GM12864 (cell line): ENCODE results near the gene MITF.

ENCODE experiments used
- DNase-seq: peaks from one replicate; pipeline ENCODE4 v3.0.0-alpha.2; 2011; ENCODE audit warnings: low read depth
- H3K4me3 ChIP-seq: 2 replicates; pipeline ENCODE4 v1.5.1; 2011; ENCODE audit warnings: mild to moderate bottlenecking, low read depth, low read length, control low read depth
- TF ChIP-seq, protein P1 (sequence below): IDR thresholded peaks from 2 replicates; pipeline ENCODE4 v1.5.1; 2011; ENCODE audit warnings: low read depth, mild to moderate bottlenecking, moderate library complexity, low read length, control low read depth, inconsistent platforms; ENCODE audit errors: missing control alignments

Gene MITF

GRCh38 chr3:69828817-69829216, 89.6 kb downstream of the MITF start:
- no peak overlapping the region for H3K4me3 ChIP-seq
- no peak for DNase-seq
- TF ChIP-seq, protein P1, sequence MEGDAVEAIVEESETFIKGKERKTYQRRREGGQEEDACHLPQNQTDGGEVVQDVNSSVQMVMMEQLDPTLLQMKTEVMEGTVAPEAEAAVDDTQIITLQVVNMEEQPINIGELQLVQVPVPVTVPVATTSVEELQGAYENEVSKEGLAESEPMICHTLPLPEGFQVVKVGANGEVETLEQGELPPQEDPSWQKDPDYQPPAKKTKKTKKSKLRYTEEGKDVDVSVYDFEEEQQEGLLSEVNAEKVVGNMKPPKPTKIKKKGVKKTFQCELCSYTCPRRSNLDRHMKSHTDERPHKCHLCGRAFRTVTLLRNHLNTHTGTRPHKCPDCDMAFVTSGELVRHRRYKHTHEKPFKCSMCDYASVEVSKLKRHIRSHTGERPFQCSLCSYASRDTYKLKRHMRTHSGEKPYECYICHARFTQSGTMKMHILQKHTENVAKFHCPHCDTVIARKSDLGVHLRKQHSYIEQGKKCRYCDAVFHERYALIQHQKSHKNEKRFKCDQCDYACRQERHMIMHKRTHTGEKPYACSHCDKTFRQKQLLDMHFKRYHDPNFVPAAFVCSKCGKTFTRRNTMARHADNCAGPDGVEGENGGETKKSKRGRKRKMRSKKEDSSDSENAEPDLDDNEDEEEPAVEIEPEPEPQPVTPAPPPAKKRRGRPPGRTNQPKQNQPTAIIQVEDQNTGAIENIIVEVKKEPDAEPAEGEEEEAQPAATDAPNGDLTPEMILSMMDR = no peak

- H3K4me3 ChIP-seq = no peak overlapping the region
- no peak for DNase-seq
- TF ChIP-seq, protein P1 = no peak
Observed at GRCh38 chr3:69830147-69830546, 90.9 kb downstream of the MITF start.

DNA sequence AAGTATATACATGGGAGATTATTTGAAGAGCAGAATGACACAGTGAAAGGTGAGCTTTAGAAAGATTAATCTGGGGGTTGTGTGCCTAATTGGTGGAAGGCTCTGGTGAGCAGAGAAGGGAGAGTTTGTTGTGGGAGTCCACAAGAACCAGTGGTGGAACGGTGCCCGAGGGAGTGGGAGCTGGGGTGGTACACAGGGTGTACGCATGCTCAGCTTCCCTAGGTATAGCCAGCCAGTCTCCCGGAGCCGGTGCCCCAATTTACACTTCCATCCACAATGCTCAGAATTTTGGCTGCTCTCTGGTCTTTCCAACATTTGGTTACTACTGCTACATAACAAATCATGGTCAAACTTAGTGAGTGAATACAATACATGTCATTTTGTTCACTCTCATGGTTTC, 92.5 kb downstream of the MITF start:
- TF ChIP-seq, protein P1 = no peak
- H3K4me3 ChIP-seq = no peak overlapping the region
- DNase-seq = no peak

DNA sequence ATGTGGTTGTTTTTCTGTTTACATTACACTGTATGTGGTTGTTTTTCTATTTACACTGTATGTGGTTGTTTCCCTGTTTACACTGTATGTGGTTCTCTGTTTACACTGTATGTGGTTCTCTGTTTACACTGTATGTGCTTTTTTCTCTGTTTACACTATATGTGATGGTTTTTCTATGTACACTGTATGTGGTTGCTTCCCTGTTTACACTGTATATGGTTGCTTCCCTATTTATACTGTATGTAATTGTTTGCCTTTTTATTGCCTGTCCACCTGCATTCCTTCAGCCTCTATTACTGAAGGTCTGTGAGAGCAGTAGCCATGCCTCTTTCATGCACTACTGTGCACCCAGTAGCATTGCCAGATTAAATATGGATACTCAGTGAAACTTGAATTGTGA, 94.3 kb downstream of the MITF start:
- DNase-seq = no peak
- TF ChIP-seq, protein P1 = no peak
- H3K4me3 ChIP-seq = no peak overlapping the region

- no peak for DNase-seq
- no peak overlapping the region for H3K4me3 ChIP-seq
- TF ChIP-seq, protein P1 = no peak
Observed at GRCh38 chr3:69838217-69838616, 99.0 kb downstream of the MITF start.

- TF ChIP-seq, protein P1 = no peak
- H3K4me3 ChIP-seq = no peak overlapping the region
- DNase-seq = no peak
Observed at GRCh38 chr3:69838696-69839515, 99.6 kb downstream of the MITF start.

- no peak for DNase-seq
- no peak overlapping the region for H3K4me3 ChIP-seq
- TF ChIP-seq, protein P1 = no peak
Observed at GRCh38 chr3:69842351-69842750, 103.1 kb downstream of the MITF start.
